ENCODE results near the gene SSR3.

GRCh38 chr3:156539802-156540201, 15.1 kb downstream of the SSR3 start:
- TF ChIP-seq POLR2A (IDR thresholded peaks at IDR 0.05): no peak
- no peak for TF ChIP-seq CTCF (IDR thresholded peaks at IDR 0.05)

All from ovary (tissue), 3 donors.